NCI-H2196 (cell line): ENCODE results near the gene FKBP1A.

ENCODE experiments used
- DNase-seq: peaks from one replicate; lab custom pipeline; 2025; ENCODE audit not compliant: unreplicated experiment; lab: John Stamatoyannopoulos, UW

Gene FKBP1A

DNA sequence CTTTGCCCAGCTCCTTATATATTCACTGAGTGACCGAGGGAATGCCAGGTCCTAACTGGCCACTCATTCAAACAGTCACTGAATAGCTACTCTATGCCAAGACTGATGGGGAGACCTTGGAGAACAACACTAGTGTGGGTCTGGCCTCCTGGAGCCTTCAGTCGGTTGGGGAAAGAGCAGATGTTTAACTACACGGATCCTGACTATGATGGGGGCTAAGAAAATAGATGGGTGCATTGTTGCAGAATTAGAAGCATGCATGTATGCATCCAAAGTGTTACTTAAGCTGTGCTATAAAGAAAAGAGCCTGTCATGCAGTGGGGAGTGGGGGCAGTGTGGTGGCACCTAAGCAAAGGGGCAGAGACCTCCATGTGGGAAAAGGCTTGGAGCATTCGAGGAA is 6.5 kb downstream of the FKBP1A start:
- DNase-seq, result no peak

DNA sequence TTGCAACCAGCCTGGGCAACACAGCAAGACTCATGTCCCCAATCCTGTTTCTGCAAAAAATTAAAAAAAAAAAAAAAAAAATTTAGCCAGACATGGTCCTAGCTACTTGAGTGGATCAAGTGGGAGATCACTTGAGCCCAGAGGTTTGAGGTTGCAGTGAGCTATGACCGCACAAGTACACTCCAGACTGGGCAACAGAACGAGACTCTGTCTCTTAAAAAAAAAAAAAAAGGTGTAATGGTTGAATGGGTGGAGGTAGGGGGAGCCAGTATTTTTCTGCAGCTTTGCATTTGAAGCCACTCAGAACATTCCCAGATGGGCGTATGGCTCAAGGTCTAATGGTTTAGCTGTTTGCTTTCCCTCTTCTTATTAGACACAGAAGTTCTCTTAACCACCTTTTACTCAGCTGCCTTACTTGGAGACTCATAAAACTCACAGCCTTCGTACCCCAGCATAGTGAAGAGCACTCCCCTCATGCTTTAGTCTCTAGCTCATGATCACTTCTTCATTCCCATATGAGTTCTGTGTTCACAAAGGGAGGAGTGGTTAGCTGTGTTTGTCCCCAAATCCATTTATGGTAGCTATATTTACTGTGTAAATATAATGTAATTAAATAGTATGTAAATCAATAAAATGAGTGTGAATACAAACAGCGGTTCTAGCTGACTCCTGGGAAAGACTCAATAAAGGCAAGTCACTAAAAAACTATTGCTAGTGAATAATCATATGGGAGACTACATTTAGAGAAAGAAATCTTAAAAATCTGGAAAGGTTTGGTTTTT is 9.0 kb downstream of the FKBP1A start:
- DNase-seq, result peak; percentile 15

DNA sequence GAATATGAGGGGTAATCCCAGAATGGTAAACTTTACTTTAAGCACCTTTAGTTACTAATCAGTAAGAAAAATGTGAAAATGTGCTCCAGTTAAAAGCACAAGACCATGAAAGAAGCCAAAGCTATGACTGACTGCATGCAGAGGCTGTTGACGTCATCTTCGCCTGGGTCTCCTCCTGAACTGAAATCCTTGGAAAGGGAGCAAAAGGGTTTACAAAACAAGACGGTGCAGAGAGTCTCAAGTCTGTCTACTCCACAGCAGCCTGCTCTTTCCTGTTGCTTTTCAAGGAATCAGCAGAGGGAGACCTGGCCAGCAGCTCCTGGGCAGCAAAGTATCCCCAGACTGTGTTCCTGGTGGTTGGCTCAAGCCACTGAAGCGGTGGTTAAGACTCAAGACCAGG is 10.2 kb downstream of the FKBP1A start:
- DNase-seq, result no peak

DNA sequence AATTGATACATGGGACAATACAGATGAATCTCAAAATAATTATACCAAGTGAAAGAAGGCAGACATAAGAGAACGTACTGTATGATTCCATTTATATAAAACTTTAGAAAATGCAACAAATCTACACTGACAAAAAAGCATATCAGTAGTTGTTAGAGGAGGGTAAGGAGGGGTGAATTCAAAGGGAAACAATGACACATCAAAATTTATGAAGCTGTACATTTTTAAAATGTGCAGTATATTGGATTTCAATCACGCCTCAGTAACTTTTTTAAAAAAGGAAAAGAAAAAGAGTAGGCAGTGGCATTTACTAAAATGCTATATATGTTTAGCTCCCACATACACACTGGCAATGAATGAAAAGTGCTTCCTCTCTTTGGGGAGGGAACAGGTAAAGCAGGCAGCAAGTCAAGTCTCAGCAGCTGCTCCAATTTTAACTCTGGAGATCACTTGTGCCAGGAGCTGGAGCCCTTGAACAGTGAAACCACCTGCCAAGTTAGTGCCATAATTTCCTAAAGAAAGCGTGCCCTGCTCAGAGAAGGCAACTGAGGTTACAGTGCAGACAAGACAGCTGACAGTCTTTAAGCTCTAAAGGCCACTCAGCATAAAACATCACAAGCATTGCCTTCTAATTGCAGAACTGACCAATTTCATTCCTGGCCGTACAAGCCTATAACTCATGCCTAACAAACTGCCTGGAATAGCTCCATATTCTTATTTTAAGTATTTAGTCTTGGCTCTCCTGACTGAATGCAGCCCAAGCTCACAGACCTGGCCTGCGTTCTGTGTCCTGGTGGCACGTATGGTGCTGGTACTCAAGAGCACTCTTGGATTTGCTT is 10.9 kb downstream of the FKBP1A start:
- DNase-seq, result peak; percentile 19

DNA sequence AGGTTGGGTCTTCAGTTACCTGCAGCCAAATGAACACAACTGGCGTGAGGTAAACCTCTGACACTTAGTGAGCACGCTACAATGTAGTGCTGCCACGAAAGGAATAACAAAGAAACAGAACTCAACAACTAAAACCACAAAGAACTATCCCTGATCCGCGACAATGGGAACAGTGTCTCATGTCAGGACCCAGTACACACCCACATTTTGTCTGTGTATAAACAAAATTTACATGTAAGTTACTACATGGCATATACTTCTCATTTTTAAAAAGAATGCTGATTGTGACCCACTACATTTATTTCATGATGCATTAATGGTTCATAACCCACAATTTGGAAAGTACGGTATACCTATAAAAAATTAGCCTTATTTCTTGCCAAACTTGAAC is 14.1 kb downstream of the FKBP1A start:
- no peak for DNase-seq

DNA sequence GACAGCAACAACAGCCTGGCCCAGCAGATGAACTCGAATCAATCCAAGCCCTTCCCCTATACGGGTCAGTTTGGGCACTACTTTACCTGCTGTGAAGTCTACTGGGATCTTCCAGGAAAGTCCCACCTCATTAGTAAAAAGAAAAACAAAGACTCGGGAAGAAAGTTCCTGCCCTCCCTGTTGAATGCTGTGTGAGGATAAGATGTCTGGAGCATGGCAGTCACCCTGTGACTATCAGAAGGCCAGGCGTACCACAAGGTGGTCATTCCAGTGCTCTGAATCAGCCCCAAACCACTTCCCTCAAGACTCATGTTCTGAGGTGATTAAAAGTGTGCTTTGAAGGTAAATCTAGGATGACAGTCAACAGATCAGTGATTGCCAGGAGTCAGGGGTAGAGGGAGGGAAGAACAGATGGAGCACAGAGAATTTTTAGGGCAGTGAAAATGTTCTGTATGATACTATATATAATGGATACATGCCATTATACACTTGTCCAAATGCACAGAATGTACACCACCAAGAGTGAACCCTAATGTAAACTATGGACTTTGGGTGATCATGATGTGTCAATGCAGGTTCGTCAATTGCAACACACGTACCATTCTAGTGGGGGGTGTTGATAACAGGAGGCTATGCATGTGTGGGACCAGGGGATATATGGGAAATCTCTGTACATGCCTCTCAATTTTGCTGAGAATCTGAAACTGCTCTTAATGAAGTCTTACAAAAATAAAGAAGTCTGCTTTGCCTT is 14.7 kb downstream of the FKBP1A start:
- no peak for DNase-seq

DNA sequence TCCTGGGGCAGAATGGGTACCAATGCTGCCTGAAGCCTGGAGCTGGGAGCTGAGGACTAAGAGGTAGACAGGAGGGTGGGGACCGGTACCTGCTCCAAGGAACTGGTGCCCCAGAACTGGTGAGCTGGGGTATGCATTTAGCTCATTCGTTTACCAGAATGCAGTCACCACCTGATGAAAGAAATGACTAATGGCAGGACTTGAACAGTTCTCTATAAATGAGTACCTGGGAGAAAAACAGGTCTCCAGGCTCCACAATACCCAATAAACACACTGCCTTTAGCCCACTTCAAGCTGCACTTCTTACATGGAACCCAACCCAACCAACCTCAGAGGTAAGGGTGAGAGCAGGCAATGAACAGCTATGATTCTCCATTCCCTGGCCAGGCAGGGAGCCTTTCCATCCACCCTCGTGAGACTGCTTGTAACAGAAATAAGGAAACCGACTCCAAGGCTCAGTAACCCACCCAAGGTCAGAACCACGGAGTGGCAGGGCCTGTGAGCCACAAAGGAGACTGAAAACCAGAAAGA is 15.4 kb downstream of the FKBP1A start:
- DNase-seq, result no peak

DNA sequence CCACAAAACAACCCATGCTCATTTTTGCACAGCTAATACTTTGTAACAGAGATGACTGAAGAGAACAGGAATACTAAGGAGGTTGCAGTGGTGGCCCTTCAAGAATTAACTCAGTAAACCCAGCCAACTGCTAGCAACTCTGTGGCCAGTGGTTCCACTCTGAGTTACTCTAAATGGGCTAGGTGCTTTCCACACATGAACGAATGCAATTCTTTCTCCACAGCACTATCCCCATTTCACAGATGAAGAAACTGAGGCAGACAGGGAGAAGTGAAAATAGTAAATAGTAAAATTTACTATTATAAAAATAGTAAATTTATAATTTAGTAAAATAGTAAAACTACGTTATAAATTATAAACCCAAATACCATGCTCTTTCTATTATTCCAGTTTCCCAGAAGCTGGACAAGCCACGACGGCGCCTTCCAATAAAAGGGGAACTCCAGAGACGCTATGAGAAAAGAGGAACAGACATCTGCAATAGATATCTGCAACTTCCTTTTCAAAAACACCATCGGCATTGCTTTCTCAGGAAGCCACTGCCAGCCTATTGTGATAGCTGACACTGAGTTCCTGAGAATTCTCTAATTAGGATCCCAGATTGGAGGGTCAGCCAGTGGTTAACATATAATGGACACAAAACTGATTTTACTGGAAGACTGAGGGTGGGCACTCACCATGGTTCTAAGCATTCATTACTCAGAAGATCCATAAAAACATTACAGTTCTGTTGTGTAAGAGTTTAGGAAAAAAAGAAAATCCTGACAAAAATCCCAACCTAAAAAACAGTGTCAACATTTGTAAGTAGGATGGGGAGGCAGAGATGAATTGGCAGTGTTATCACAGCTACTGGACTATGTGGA is 16.2 kb downstream of the FKBP1A start:
- DNase-seq, result no peak

DNA sequence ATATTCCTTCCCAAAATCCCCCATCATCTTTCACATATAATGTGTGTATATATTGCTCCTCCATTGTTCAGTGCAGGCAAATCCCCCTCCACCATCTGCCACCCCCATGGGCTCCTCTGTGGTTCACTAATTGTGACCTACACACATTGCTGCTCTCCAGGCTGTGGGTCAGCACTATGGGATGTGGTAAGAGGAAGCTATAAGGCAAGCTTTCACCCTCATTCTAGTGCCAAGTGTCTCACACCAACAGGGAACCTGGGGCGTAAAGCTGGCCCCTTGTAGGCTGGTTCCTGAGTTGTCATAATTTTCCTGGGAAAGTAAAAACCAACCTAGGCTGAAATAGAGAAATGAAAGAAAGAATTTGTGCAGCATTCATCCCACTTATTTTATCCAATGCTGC is 16.8 kb downstream of the FKBP1A start:
- no peak for DNase-seq

DNA sequence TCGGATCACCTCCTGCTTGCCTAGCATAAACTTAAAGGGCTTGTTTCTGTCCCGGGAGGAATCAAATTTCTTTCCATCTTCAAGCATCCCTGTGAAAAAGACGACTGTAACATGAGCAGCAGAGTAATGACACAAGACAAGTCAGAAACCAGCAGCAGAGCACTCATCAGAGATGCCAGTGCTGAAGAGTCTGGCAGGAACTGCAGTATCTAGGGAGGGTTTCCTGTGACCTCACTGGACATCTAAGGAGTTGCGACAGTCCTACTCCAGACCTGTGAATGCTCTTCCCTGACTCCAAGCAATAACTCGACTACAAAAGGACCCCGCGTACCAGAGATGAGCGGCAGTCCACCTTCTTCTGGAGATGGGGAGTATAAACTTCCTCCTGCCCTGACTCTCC is 17.3 kb downstream of the FKBP1A start:
- peak; percentile 12 for DNase-seq

DNA sequence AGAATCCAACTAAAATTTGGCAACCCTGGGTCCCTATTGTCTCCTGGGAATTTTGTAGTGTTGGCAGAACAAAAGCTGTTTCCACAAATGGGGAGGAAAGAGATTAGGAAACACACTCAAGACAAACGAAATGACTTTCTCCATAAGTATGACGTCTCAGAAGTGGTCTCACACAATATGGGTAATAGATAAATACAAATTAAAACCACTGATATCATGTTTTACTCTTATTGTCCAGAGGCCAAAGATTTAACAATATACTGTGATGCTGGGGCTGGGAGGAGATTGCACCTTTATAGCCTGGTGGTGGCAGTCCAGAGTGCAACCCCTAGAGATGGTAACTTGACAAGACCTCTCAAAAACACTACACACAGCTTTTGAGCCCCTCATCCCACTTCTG is 18.6 kb downstream of the FKBP1A start:
- no peak for DNase-seq

DNA sequence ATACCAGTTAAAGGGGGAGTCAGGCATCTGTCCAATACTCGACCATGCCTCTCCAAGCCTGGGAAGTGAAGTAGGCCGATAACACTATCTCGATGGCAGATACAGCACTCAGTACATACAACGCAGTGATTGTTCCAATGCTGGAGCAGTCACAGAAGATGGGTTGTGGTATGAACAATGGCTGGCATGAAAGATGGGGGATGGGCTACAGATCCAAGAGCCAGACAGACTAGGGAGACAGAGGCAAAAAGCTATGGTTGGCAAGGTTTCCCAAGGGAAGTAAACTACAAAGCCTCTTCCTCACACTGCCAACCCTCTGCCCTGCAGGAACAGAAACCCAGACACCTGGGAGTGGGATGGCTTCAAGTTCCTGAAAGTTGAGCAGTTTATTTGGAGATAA is 19.2 kb downstream of the FKBP1A start:
- no peak for DNase-seq

DNA sequence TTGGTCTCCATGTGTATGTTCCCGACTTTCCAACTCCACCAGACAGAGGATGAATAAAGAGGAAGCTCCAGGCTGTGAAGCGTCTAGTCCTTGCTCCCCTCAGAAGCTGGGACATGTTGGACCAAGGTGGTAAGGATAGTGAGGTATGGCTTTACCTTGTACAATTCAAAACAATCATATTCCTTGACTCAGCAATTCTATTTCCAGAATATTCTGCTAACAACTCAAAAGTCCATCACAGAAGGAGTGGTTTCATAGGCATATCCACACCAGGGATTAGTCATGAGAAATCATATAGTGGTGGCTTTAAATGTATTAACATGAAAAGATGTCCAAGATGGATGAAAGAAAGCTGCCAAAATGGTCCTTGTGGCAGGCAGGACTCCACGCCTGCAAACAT is 19.8 kb downstream of the FKBP1A start:
- no peak for DNase-seq

DNA sequence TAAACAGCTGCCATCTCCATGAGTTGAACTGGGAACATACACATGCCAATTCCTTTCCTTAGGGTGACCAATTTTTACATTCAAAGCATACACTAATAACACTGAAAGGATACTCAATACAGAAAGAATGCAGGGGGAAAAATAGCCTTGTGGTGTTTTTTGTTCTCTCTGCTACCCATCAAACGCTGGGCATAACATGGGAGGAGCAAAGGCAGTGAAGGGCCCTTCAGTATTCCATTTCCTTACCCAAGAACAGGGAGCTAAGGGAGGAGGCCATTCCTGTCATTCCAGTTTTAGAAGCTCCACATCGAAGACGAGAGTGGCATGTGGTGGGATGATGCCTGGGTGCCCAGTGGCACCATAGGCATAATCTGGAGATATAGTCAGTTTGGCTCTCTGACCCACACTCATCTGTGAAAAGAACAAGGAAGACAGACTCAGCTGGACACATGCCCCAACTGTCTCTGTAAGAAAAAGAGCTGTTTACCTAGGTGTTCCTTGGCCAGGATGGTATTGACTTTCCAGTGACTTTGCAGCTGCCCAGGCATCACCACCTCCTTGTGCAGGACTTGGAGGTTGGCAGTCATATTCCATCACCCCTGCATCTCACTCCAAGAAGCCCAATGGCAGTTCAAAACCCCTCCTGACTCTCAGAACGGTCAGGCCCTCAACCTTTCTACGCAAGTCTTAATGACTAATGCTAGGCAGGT is 20.9 kb downstream of the FKBP1A start:
- no peak for DNase-seq

DNA sequence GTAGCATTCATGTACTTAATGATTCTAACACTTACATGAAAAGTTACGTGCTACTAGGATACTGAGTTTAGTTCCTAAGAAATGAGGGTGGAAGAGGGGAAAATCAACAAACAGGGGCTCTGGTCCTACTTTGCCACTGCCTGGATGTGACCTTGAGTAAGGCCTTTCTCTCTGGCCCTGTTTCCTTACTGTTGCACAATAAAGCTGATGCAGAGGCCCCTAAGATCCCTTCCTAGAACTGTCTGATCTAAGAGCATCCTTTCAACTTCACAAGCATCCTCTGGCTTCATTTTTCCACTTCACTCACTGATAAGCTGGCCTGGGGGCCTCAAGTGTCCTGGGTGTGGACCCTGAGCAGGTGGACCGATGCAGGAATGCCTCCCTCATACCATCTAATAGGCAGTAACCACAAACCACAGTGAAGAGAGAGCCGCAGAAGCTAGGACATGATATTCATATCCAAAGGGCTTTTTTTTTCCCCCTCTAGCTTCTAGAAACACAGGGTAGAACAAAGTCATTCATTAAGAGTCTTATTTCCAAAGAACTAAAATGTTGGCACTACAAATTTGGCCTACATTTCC is 21.6 kb downstream of the FKBP1A start:
- no peak for DNase-seq

DNA sequence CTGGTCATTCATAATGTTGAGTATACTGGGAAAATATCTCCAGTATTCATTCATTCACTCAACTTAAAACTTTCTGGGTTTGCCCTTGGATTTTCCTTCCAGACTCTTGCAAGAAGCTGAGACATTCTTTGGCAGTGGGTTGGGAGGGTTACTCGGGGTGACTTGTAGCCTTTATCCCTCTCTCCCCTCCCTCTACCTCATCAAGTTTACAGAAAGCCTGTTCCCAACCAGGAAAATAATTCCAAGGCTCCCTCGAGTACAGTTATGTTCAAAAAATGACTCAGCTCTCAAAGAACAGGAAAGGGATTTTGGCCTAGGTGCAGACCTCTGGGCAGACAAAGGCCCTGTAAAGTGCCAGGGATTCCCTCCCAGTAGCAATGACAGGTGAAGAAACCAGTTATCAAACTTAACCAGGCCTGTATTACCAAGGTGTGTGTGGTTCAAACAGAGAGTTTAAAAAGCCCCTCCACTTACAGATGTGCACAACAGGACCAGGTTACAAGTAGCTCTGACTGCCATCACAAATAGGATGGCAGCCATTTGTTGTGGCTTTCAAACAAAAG is 22.2 kb downstream of the FKBP1A start:
- no peak for DNase-seq

DNA sequence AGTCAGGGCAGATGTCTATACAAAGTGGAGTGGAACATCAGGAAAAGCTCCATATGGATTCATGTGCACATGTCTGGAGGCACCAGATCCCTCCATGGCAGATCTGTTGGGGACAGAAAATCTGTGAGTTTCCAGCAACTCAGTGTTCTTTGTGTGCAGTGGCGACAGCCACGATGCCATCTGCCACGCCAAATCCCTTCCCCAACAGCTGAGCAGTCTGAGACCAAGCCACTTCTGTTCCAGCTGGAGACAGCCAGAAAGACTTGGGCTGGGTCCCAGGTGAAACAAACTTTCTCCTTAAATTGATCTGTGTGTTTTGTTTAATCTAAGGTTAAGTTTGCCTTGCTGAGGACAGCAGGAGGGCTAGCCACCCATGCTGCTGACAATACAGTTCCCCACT is 22.9 kb downstream of the FKBP1A start:
- DNase-seq, result no peak

DNA sequence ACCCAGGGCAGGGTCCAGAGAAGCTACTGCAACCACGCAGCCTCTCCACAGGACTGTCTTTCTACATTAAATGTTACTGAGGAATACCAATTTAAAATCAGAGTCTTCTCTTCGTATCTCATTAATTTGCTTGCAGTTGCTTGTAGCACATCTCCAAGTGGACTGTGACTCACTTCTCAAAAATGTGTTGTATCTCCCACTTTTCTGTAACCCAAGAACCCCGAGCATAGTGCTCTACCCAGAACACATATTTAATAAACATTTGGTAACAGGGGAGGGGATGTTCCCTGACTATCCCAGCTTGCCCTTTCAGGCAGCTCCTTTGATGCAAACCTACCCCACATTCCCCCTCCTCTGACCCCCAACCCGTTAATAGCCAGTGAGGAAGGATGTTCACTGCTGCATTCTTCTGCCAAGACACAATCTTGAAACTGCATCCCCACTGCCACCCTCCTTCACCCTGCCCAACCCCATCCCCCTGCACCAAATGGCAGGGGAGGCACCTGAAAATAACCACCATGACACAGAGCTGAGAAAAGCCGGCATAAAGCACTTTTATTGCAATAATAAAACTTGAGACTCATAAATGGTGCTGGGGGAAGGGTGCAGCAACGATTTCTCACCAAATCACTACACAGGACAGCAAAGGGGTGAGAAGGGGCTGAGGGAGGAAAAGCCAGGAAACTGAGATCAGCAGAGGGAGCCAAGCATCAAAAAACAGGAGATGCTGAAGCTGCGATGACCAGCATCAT is 24.2 kb downstream of the FKBP1A start:
- no peak for DNase-seq

DNA sequence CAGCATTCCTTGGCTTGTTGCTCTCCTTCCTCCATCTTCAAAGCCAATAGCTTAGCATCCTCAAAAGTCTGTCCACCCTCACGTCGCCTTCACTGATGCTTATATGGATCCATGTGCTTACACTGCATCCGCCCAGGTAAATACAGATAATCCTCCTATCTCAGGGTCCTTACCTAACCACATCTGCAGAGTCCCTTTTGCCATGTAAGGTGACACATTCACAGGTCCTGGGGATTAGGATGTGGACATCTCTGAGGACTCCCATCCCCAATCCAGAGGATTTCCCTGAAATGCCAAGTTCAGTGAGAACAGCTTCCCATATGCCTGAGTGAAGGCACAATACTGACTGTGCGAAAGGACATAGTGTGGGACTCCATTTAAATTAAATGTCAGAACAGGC is 25.4 kb downstream of the FKBP1A start:
- DNase-seq, result no peak
